Calu3 (cell line): Measurements from ENCODE around the gene ACVR1B. TPM values are rescaled to one million over a fixed set of nuclear protein-coding genes. Genes with fewer than 3 reads are reported as not detected.

ENCODE experiments used
- BruUV-seq: library from RNA; stranded (reverse); fragments of 400-500 nt; replicated peaks from 2 replicates; lab custom pipeline; 2021; lab: Mats Ljungman, UMichigan
- CTCF ChIA-PET: fragments of 300-600 bp; sonication (Branson Sonifier 250); formaldehyde crosslinking; loops from one replicate; lab custom pipeline; 2022; ENCODE audit warnings: antibody characterized with exemption; lab: Charles Lee
- DNase-seq: peaks from one replicate; pipeline ENCODE4 v3.0.0; 2022
- H3K27ac Mint-ChIP-seq: one replicate; pipeline ENCODE4 v1.8.0; 2022; ENCODE audit warnings: mixed read lengths; ENCODE audit not compliant: unreplicated experiment
- H3K27me3 Mint-ChIP-seq: one replicate; pipeline ENCODE4 v1.8.0; 2022; ENCODE audit warnings: mixed read lengths; ENCODE audit not compliant: unreplicated experiment
- H3K36me3 Mint-ChIP-seq: one replicate; pipeline ENCODE4 v1.8.0; 2022; ENCODE audit warnings: mild to moderate bottlenecking, moderate library complexity, mixed read lengths; ENCODE audit not compliant: insufficient read depth, unreplicated experiment
- H3K4me1 Mint-ChIP-seq: one replicate; pipeline ENCODE4 v1.8.0; 2022; ENCODE audit warnings: mild to moderate bottlenecking, low read depth, mixed read lengths; ENCODE audit not compliant: unreplicated experiment
- H3K4me3 Mint-ChIP-seq: one replicate; pipeline ENCODE4 v1.8.0; 2022; ENCODE audit warnings: mild to moderate bottlenecking, low read depth, moderate library complexity, mixed read lengths; ENCODE audit not compliant: unreplicated experiment
- H3K9me3 Mint-ChIP-seq: one replicate; pipeline ENCODE4 v1.8.0; 2022; ENCODE audit warnings: low read depth, mixed read lengths; ENCODE audit not compliant: unreplicated experiment
- intact Hi-C: fragments of 100-400 bp; cut with micrococcal nuclease; formaldehyde crosslinking; loops from one replicate; pipeline ENCODE4 v1.10.0; 2022; ENCODE audit not compliant: unreplicated experiment
- total RNA-seq: library from RNA; stranded (reverse); gene quantifications from 2 replicates; pipeline ENCODE4 v1.2.3, GENCODE V29; 2022
- TF ChIP-seq, protein P1 (sequence below): fragments of 200-600 bp; IDR thresholded peaks from one replicate; pipeline ENCODE4 v1.8.0; 2022; ENCODE audit warnings: antibody characterized with exemption; ENCODE audit not compliant: unreplicated experiment

ACVR1B gene
- total RNA-seq, 1 experiment from 2014 or later = 16.3 TPM

DNA sequence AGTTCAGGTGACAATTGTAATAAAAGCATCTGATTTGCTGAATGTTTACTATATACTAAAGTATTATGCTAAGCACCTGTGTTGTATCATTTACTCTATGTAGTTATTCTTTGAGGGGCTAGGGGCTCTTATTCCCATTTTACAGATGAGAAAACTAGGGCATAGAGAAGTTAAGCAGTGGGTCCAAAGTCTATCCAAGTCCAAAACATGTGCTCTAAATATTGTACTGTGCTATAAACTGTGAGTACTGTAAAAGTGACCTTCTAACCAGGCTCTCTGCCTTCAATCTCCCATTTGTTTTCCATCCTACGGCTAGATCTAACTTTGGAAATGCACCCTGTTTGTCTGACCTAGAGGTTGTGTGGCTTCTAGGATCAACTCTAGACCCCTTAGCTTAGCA lies 9.0 kb downstream of the ACVR1B start:
- intact Hi-C loops = no loop called here
- BruUV-seq = no TSS peak
- no peak overlapping the region for H3K4me3 Mint-ChIP-seq
- H3K27ac Mint-ChIP-seq = no peak overlapping the region
- no peaks in the 10 kb centered on the region for H3K27me3 Mint-ChIP-seq
- peaks cover 1% of the 10 kb centered on the region for H3K9me3 Mint-ChIP-seq
- peaks cover 9% of the 10 kb centered on the region for H3K36me3 Mint-ChIP-seq
- no peak for DNase-seq
- CTCF ChIA-PET = interaction anchor here (2.3 kb wide), 1 partner anchor 11 kb away, joined by 12 read pairs; no protein-coding TSS in a partner anchor
- peaks cover 41% of the 10 kb centered on the region for H3K4me1 Mint-ChIP-seq
- TF ChIP-seq, protein P1, sequence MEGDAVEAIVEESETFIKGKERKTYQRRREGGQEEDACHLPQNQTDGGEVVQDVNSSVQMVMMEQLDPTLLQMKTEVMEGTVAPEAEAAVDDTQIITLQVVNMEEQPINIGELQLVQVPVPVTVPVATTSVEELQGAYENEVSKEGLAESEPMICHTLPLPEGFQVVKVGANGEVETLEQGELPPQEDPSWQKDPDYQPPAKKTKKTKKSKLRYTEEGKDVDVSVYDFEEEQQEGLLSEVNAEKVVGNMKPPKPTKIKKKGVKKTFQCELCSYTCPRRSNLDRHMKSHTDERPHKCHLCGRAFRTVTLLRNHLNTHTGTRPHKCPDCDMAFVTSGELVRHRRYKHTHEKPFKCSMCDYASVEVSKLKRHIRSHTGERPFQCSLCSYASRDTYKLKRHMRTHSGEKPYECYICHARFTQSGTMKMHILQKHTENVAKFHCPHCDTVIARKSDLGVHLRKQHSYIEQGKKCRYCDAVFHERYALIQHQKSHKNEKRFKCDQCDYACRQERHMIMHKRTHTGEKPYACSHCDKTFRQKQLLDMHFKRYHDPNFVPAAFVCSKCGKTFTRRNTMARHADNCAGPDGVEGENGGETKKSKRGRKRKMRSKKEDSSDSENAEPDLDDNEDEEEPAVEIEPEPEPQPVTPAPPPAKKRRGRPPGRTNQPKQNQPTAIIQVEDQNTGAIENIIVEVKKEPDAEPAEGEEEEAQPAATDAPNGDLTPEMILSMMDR = no peak

DNA sequence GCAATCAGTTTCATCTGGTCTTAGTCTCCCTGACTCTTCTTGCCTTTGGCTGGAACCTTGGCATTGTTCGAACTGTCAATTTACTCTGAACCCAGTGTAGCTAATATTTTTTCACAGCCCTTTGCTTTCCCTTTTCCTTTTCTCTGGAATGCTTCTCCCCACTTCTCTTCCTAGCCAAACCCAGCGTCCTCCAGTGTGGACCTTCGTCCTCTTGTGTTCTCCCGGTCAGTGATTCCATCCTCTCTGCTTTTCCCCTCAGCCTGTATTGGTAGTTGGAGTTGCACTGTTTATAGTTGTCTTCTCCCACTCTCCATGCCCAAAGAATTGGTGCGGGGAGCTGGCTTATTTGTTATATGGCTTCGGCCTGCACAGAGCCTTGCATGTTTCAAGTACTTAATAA lies 9.4 kb downstream of the ACVR1B start:
- no peak overlapping the region for H3K27ac Mint-ChIP-seq
- H3K27me3 Mint-ChIP-seq = no peaks in the 10 kb centered on the region
- peaks cover 11% of the 10 kb centered on the region for H3K36me3 Mint-ChIP-seq
- TF ChIP-seq, protein P1 = no peak
- peaks cover 5% of the 10 kb centered on the region for H3K9me3 Mint-ChIP-seq
- CTCF ChIA-PET = interaction anchor here (2.3 kb wide), 1 partner anchor 11 kb away, joined by 12 read pairs; no protein-coding TSS in a partner anchor
- intact Hi-C loops = no loop called here
- H3K4me3 Mint-ChIP-seq = no peak overlapping the region
- H3K4me1 Mint-ChIP-seq = peaks cover 41% of the 10 kb centered on the region
- BruUV-seq = no TSS peak
- DNase-seq = no peak

DNA sequence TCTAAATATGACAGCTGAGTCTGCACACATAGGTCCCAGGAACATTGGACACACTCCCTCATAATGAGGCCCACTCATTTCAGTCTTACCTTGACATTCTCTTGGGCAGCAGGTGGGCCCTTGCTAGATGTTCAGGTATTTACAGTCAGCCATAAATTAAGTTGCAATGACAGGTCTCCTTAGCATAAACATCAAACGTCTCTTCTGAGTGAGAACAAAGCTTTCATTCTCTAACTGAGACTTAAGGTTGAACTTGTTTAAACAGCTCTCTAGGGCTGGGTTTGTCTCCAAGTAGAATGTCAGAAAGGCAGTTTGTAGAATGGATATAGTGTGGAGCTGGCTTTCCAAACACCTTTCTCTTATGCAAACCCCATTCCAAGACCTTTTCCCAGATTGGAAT lies 10.3 kb downstream of the ACVR1B start:
- TF ChIP-seq, protein P1 = no peak
- CTCF ChIA-PET = interaction anchor here (0.5 to 2.3 kb wide), 6 partner anchors 10 to 64 kb away, joined by 3 to 12 read pairs (median 3); no protein-coding TSS in a partner anchor
- H3K27ac Mint-ChIP-seq = no peak overlapping the region
- H3K4me1 Mint-ChIP-seq = peaks cover 36% of the 10 kb centered on the region
- H3K27me3 Mint-ChIP-seq = no peaks in the 10 kb centered on the region
- H3K4me3 Mint-ChIP-seq = no peak overlapping the region
- intact Hi-C loops = no loop called here
- DNase-seq = peak; percentile 24
- no TSS peak for BruUV-seq
- H3K9me3 Mint-ChIP-seq = peaks cover 5% of the 10 kb centered on the region
- H3K36me3 Mint-ChIP-seq = peaks cover 11% of the 10 kb centered on the region

GRCh38 chr12:51962737-51963136 lies 11.2 kb downstream of the ACVR1B start:
- H3K27me3 Mint-ChIP-seq = no peaks in the 10 kb centered on the region
- CTCF ChIA-PET = interaction anchor here (0.6 to 2.3 kb wide), 3 partner anchors 9 to 27 kb away, joined by 3 to 12 read pairs (median 3); no protein-coding TSS in a partner anchor
- peaks cover 5% of the 10 kb centered on the region for H3K9me3 Mint-ChIP-seq
- intact Hi-C loops = no loop called here
- H3K4me3 Mint-ChIP-seq = no peak overlapping the region
- BruUV-seq = no TSS peak
- H3K36me3 Mint-ChIP-seq = peaks cover 11% of the 10 kb centered on the region
- DNase-seq = no peak
- TF ChIP-seq, protein P1 = no peak
- peaks cover 36% of the 10 kb centered on the region for H3K4me1 Mint-ChIP-seq
- peak overlapping the region; percentile 42 for H3K27ac Mint-ChIP-seq
